HepG2 (cell line): ENCODE results near the gene SLC22A23. TPM values are rescaled to one million over a fixed set of nuclear protein-coding genes. Genes with fewer than 3 reads are reported as not detected.
A peak's percentile ranks its signal among the peaks of the same experiment; 100 is the strongest.

Experiments
- AKAP8 ChIP-seq: sonication (generic); formaldehyde crosslinking; IDR thresholded peaks from 2 replicates; pipeline ENCODE4 v1.5.1; 2020; ENCODE audit warnings: mild to moderate bottlenecking, missing genetic modification reagents
- ASH2L ChIP-seq: fragments of 300-600, 200-600 bp; sonication (generic); IDR thresholded peaks from 2 replicates; pipeline ENCODE4 v1.7.0; 2017; ENCODE audit warnings: low read depth, mild to moderate bottlenecking, moderate library complexity, mixed read lengths, low read length; ENCODE audit not compliant: insufficient read length
- FOXA3 ChIP-seq: IDR thresholded peaks from 2 replicates; pipeline ENCODE4 v1.6.1; 2016; ENCODE audit warnings: missing genetic modification reagents, missing compliant biosample characterization
- FOXC1 ChIP-seq: sonication (generic); formaldehyde crosslinking; IDR thresholded peaks from 2 replicates; pipeline ENCODE4 v1.8.0; 2022; ENCODE audit warnings: mild to moderate bottlenecking, missing genetic modification reagents, borderline replicate concordance
- HHEX ChIP-seq: IDR thresholded peaks from 2 replicates; pipeline ENCODE4 v1.6.1; 2016; ENCODE audit warnings: control low read depth
- HIC2 ChIP-seq: sonication (generic); formaldehyde crosslinking; IDR thresholded peaks from 2 replicates; pipeline ENCODE4 v1.9.0; 2022; ENCODE audit warnings: low read depth, missing genetic modification reagents
- HNF1A ChIP-seq, 2 experiments: sonication (generic) in 1 of 2; formaldehyde crosslinking in 1 of 2; IDR thresholded peaks; 2 replicates each; pipeline versions ENCODE4 v1.4.0 to v1.6.1; 2016 to 2020; ENCODE audit warnings: borderline replicate concordance in 1 of 2, low read depth in 1 of 2, mild to moderate bottlenecking in 1 of 2, missing genetic modification reagents in 1 of 2
- KMT2B ChIP-seq: IDR thresholded peaks from 2 replicates; pipeline ENCODE4 v1.6.1; 2016; ENCODE audit warnings: missing genetic modification reagents, missing compliant biosample characterization
- MEIS1 ChIP-seq: sonication (generic); formaldehyde crosslinking; IDR thresholded peaks from 2 replicates; pipeline ENCODE4 v1.9.0; 2021; ENCODE audit warnings: mild to moderate bottlenecking, missing genetic modification reagents, moderate library complexity, borderline replicate concordance
- NR2F2 ChIP-seq: IDR thresholded peaks from 2 replicates; pipeline ENCODE4 v1.6.1; 2012; ENCODE audit warnings: low read depth, inconsistent platforms, borderline replicate concordance
- REL ChIP-seq: sonication (generic); formaldehyde crosslinking; conservative IDR thresholded peaks from 2 replicates; pipeline ENCODE4 v1.8.0; 2022; ENCODE audit warnings: mild to moderate bottlenecking, missing genetic modification reagents, moderate library complexity
- SIN3A ChIP-seq: IDR thresholded peaks from 2 replicates; pipeline ENCODE4 v1.6.1; 2011; ENCODE audit warnings: low read depth, mild to moderate bottlenecking, control low read depth, low read length, borderline replicate concordance
- WIZ ChIP-seq: sonication (generic); formaldehyde crosslinking; IDR thresholded peaks from 2 replicates; pipeline ENCODE4 v1.5.1; 2020; ENCODE audit warnings: mild to moderate bottlenecking, missing genetic modification reagents
- ZBTB43 ChIP-seq: sonication (generic); formaldehyde crosslinking; conservative IDR thresholded peaks from 2 replicates; pipeline ENCODE4 v1.4.0; 2020; ENCODE audit warnings: missing genetic modification reagents
- ZFP36 ChIP-seq: fragments of 150-350 bp; IDR thresholded peaks from 2 replicates; pipeline ENCODE4 v1.6.1; 2018; ENCODE audit warnings: borderline replicate concordance, low read length, low read depth; ENCODE audit not compliant: partially characterized antibody
- ZNF121 ChIP-seq: sonication (generic); formaldehyde crosslinking; IDR thresholded peaks from 2 replicates; pipeline ENCODE4 v1.5.0; 2020; ENCODE audit warnings: mild to moderate bottlenecking, missing genetic modification reagents
- ZNF225 ChIP-seq: sonication (generic); formaldehyde crosslinking; IDR thresholded peaks from 2 replicates; pipeline ENCODE4 v1.4.0; 2020; ENCODE audit warnings: mild to moderate bottlenecking, missing genetic modification reagents
- ZNF550 ChIP-seq: sonication (generic); formaldehyde crosslinking; IDR thresholded peaks from 2 replicates; pipeline ENCODE4 v1.4.0; 2020; ENCODE audit warnings: mild to moderate bottlenecking, missing genetic modification reagents, borderline replicate concordance
- ZNF670 ChIP-seq: sonication (generic); formaldehyde crosslinking; IDR thresholded peaks from 2 replicates; pipeline ENCODE4 v1.8.0; 2022; ENCODE audit warnings: mild to moderate bottlenecking, missing genetic modification reagents, borderline replicate concordance
- polyA plus RNA-seq, 8 experiments: library from polyadenylated mRNA; depleted of rRNA in 3 of 8; stranded (reverse) in 7 of 8; unstranded in 1 of 8; fragments of >200 nt; fragmentation: Illumina TruSeq in 4 of 8; extraction: Trizol in 4 of 8; gene quantifications; 2 replicates each; pipeline versions ENCODE4 v1.2.1 to v1.2.3, GENCODE V29; 2011 to 2016; ENCODE audit warnings: low read depth in 4 of 8, missing spikeins in 1 of 8, mixed read lengths in 1 of 8; ENCODE audit not compliant: insufficient read depth in 1 of 8
- total RNA-seq, 5 experiments: library from RNA; depleted of rRNA; stranded (reverse); fragments of >200 nt; fragmentation: Illumina TruSeq; extraction: Trizol; gene quantifications; 2 replicates each; pipeline ENCODE4 v1.2.3, GENCODE V29; 2016; ENCODE audit warnings: low read depth in 1 of 5

Gene SLC22A23
- total and polyA plus RNA-seq, 2 of the 13 experiments (the other 11 are each of a cell fraction or from before 2014, with no cell fraction given): 11.8 to 17.5 TPM

- no peak for TF ChIP-seq HNF1A (IDR thresholded peaks at IDR 0.05; ENCODE audit: low read depth)
- 0 out of 2 replicates have a peak, but pooled peaks have one; percentile 1 for TF ChIP-seq HNF1A (CRISPR knock-in tag; IDR thresholded peaks at IDR 0.05; ENCODE audit: borderline replicate concordance)
- TF ChIP-seq ASH2L: peak; percentile 9
- peak; percentile 11; the same call in 1 of the 2 replicates for TF ChIP-seq ZNF670 (CRISPR knock-in tag)
- TF ChIP-seq KMT2B (CRISPR knock-in tag): no peak
- TF ChIP-seq ZNF225: no peak
- no peak for TF ChIP-seq NR2F2
- TF ChIP-seq AKAP8 (CRISPR knock-in tag): no peak
- no peak for TF ChIP-seq SIN3A
- TF ChIP-seq FOXC1 (CRISPR knock-in tag): 0 out of 2 replicates have a peak, but pooled peaks have one; percentile 24
- 0 out of 2 replicates have a peak, but pooled peaks have one; percentile 38 for TF ChIP-seq WIZ (CRISPR knock-in tag)
- TF ChIP-seq REL (CRISPR knock-in tag): no peak
- TF ChIP-seq MEIS1 (CRISPR knock-in tag): no peak
- 0 out of 2 replicates have a peak, but pooled peaks have one; percentile 19 for TF ChIP-seq FOXA3 (CRISPR knock-in tag)
- TF ChIP-seq ZNF550 (CRISPR knock-in tag): no peak
- no peak for TF ChIP-seq HIC2 (CRISPR knock-in tag)
- no peak for TF ChIP-seq ZFP36
- no peak for TF ChIP-seq ZBTB43 (CRISPR knock-in tag)
- no peak for TF ChIP-seq ZNF121
- no peak for TF ChIP-seq HHEX (CRISPR knock-in tag)
Observed at GRCh38 chr6:3373597-3374203, 83.2 kb downstream of the SLC22A23 start (continued).
